Measurements from ENCODE around the gene MTHFR.

Gene MTHFR

DNA sequence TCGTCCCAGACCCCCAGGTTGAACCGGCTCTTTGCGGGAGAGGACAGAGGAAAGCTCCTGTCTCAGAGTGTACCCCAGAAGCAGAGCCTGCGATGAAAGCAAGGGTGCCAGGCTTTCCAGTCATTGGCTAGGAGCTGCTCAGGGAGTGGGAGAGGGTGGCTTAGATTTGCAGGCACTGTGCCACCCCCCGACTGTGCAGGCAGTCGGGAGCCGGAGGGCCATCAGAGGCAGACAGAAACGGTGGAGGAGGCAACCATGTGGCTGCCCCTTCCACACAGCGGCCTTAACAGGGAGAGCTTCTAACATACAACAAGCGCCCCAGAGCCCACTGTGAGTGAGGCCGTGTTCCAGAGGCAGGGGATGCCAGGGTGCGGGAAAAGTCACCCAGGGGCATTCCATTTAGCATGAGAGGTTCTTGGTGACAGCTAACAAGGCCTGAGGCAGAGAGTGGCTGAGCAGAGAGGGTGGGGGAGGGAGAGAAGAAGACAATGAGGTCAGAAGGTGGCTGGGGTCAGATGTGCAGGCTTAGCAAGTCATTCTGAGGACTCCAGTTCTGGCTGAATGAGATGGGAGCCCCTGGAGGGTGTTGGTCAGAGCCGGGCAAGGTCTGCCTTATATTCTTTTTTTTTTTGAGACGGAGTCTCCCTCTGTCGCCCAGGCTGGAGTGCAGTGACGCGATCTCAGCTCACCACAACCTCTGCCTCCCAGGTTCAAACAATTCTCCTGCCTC is 53.2 kb downstream of the MTHFR start:
- DNase-seq = no peak

DNA sequence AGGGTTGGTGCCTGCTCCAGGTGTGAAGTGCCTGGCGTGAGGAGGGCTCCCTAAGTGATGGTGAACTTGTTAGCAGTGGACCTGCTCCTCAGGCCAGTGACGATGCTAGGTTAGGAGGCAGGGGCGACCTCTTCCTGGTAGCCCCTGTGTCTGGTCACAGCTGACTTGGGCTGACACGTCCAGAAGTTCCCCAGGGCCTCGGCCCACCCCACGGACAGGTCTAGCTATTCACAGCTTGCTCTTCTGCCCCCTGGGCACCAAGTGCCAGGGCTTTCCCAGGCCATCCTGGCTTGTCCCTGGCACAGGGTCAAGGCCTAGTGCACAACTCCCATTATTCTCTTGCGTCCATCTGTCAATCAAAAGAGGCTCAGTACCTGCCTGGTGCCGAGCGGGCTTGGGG is 54.7 kb downstream of the MTHFR start:
- DNase-seq = no peak

- no peak for DNase-seq
Observed at GRCh38 chr1:11749996-11750395, 55.8 kb downstream of the MTHFR start.

- peak in 1 of 2 donors; percentile 66 for DNase-seq
Observed at GRCh38 chr1:11749203-11749689, 56.5 kb downstream of the MTHFR start.

- no peak for DNase-seq
Observed at GRCh38 chr1:11748294-11749202, 57.2 kb downstream of the MTHFR start.

DNA sequence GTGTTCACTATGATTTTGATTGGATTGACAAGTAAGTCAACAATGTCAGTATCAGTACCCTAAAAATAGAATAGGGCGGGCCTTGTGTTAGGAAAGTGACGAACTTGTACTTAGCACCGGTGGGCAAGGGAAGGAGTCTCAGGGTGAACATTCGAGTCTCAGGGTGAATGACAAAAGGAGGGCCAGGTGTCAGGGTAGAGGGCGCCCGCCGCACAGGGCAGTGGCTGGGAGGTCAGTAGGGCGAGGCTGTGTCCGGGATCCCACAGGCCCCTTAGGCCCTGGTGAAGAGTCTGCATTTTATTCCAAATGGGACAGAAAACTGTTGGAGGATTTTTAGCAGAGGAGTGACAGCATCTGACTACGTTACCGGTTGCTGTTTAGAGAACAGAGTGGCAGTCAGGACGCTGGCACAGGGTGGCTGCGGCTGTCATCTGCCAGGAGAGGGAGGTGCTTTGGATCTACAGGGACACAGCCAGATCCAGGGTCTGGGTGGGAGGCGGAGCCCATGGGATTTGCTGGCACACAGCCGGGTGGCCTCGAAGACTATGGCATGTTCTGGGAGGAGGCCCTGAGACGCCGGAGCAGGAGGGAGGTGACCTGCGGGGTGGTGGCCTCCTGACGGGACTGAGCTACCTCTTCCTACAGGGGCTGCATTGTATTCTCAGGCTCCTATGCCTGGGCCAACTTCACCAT is 58.8 kb downstream of the MTHFR start:
- no peak for DNase-seq

DNA sequence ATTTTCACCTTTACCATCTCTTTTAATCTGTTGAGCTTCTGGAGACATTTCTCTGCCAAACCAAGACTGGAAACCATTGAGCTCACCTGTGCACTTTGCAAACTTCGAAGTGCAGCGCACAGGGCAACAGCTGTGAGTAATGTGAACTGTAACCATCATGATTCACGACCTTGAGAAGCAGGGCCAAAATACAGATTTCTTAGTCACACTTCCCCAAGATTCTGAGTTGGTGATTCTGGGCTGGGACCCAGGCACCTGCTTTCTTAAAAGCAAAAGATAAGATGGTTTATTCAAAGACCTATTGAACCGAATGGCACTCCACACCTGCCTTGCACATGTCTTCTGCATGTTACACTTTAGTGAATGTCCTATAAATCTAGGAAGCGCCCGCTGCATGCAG is 59.7 kb downstream of the MTHFR start:
- DNase-seq = no peak

DNA sequence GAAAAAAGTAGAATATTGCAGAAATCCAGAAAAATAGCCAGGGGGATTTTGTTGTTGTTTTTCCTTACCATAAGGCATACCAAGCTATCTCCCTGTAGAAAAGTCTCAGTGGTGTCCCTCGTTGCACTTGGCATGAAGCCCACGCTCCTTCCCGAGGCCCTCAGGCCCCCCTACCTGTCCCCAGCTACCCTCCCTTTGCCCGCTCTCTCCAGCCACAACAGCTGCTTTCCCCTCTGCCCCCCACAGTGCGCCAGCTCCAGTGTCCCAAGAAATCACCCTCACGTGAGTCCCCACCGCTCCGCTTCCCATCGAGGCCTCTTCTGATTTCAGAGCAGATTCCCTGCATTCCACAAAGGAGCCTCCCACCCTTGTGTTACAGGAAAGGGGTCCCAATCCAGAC is 61.5 kb downstream of the MTHFR start:
- no peak for DNase-seq

- no peak for DNase-seq
Observed at GRCh38 chr1:11741919-11742558, 63.7 kb downstream of the MTHFR start.

GRCh38 chr1:11741482-11741881 is 64.3 kb downstream of the MTHFR start:
- no peak for DNase-seq

- DNase-seq = no peak
Observed at GRCh38 chr1:11740258-11741192, 65.2 kb downstream of the MTHFR start.

- peak; percentile 23 to 29 for DNase-seq
Observed at GRCh38 chr1:11738783-11739182, 67.0 kb downstream of the MTHFR start.

GRCh38 chr1:11738096-11738495 is 67.7 kb downstream of the MTHFR start:
- DNase-seq = no peak

- peak; percentile 90 to 93 for DNase-seq
Observed at GRCh38 chr1:11736746-11737639, 68.8 kb downstream of the MTHFR start.

GRCh38 chr1:11735854-11736745 is 69.7 kb downstream of the MTHFR start, which contains the start of gene AGTRAP:
AGTRAP (plus strand) TSS chr1:11736136; CDS start chr1:11736209, 73 bp downstream.
- peak; percentile 92 to 95 for DNase-seq
